Mesenchymal stem cell (in vitro differentiated cells and primary cell): ENCODE measurements around the gene OVCA2.

Source experiments
- DNase-seq: peaks from one replicate; pipeline ENCODE4 v3.0.0-alpha.2; 2013
- H2AFZ ChIP-seq: one replicate; pipeline ENCODE4 v1.6.1; 2013; ENCODE audit warnings: low read depth, mild to moderate bottlenecking, control low read depth, inconsistent platforms, low read length, moderate library complexity
- H2AK5ac ChIP-seq: 2 replicates; pipeline ENCODE4 v1.6.1; 2013; ENCODE audit warnings: low read length, moderate library complexity, mild to moderate bottlenecking, inconsistent platforms; ENCODE audit not compliant: severe bottlenecking
- H2BK120ac ChIP-seq: one replicate; pipeline ENCODE4 v1.6.1; 2013; ENCODE audit warnings: low read depth, mild to moderate bottlenecking, inconsistent platforms, low read length, moderate library complexity
- H2BK12ac ChIP-seq, 2 experiments: one replicate each; pipeline ENCODE4 v1.6.1; 2013; ENCODE audit warnings: inconsistent platforms in 2 of 2, low read length in 2 of 2, mild to moderate bottlenecking in 2 of 2, moderate library complexity in 2 of 2, control low read depth in 1 of 2
- H2BK15ac ChIP-seq: one replicate; pipeline ENCODE4 v1.6.1; 2013; ENCODE audit warnings: mild to moderate bottlenecking, low read depth, inconsistent platforms; ENCODE audit not compliant: poor library complexity, severe bottlenecking
- H2BK5ac ChIP-seq: 2 replicates; pipeline ENCODE4 v1.6.1; 2013; ENCODE audit warnings: low read depth, mild to moderate bottlenecking, low read length, control low read depth, inconsistent platforms; ENCODE audit not compliant: poor library complexity, severe bottlenecking
- H3K14ac ChIP-seq, 2 experiments: one replicate each; pipeline ENCODE4 v1.6.1; 2013; ENCODE audit warnings: inconsistent platforms in 2 of 2, low read length in 2 of 2, control low read depth in 1 of 2, mild to moderate bottlenecking in 1 of 2, moderate library complexity in 1 of 2
- H3K18ac ChIP-seq, 2 experiments: one replicate each; pipeline ENCODE4 v1.6.1; 2013; ENCODE audit warnings: inconsistent platforms in 2 of 2, low read length in 2 of 2, control low read depth in 1 of 2, low read depth in 1 of 2, mild to moderate bottlenecking in 1 of 2
- H3K23ac ChIP-seq, 2 experiments: one replicate each; pipeline ENCODE4 v1.6.1; 2013; ENCODE audit warnings: inconsistent platforms in 2 of 2, low read length in 2 of 2, mild to moderate bottlenecking in 2 of 2, moderate library complexity in 2 of 2, control low read depth in 1 of 2
- H3K27ac ChIP-seq: 2 replicates; pipeline ENCODE4 v1.5.1; 2013; ENCODE audit warnings: mild to moderate bottlenecking, moderate library complexity, low read length, control low read depth, inconsistent platforms; ENCODE audit not compliant: poor library complexity, severe bottlenecking
- H3K27me3 ChIP-seq, 2 experiments: 2 replicates each; pipeline versions ENCODE4 v1.6.1 to v1.7.0; 2013; ENCODE audit warnings: low read length in 2 of 2, mild to moderate bottlenecking in 2 of 2, moderate library complexity in 2 of 2, control low read depth in 1 of 2, inconsistent platforms in 1 of 2; ENCODE audit not compliant: control insufficient read depth in 1 of 2, insufficient read depth in 1 of 2
- H3K36me3 ChIP-seq, 2 experiments: 2 replicates each; pipeline versions ENCODE4 v1.6.1 to v1.7.0; 2013; ENCODE audit warnings: low read length in 2 of 2, control low read depth in 1 of 2, inconsistent platforms in 1 of 2, low read depth in 1 of 2, mild to moderate bottlenecking in 1 of 2; ENCODE audit not compliant: insufficient read depth in 2 of 2, control insufficient read depth in 1 of 2
- H3K4ac ChIP-seq, 2 experiments: one replicate each; pipeline ENCODE4 v1.6.1; 2013; ENCODE audit warnings: inconsistent platforms in 2 of 2, low read length in 2 of 2, mild to moderate bottlenecking in 2 of 2, moderate library complexity in 2 of 2, control low read depth in 1 of 2, low read depth in 1 of 2
- H3K4me1 ChIP-seq: 2 replicates; pipeline ENCODE4 v1.6.1; 2013; ENCODE audit warnings: low read depth, low read length, control low read depth; ENCODE audit not compliant: control insufficient read depth, insufficient read depth
- H3K4me2 ChIP-seq: 2 replicates; pipeline ENCODE4 v1.6.1; 2013; ENCODE audit warnings: low read length, mild to moderate bottlenecking, inconsistent platforms; ENCODE audit not compliant: poor library complexity, severe bottlenecking
- H3K4me3 ChIP-seq, 2 experiments: 2 replicates each; pipeline versions ENCODE4 v1.5.1 to v1.7.0; 2013; ENCODE audit warnings: low read length in 2 of 2, mild to moderate bottlenecking in 2 of 2, control low read depth in 1 of 2, low read depth in 1 of 2; ENCODE audit not compliant: insufficient read depth in 1 of 2
- H3K79me1 ChIP-seq: replicated peaks from 2 replicates; pipeline ENCODE4 v1.6.1; 2013; ENCODE audit warnings: mild to moderate bottlenecking, control low read depth, low read length, inconsistent platforms; ENCODE audit not compliant: poor library complexity, severe bottlenecking
- H3K9ac ChIP-seq: 2 replicates; pipeline ENCODE4 v1.7.0; 2013; ENCODE audit warnings: mild to moderate bottlenecking, low read length, moderate library complexity
- H3K9me3 ChIP-seq: 2 replicates; pipeline ENCODE4 v1.7.0; 2013; ENCODE audit warnings: mild to moderate bottlenecking, low read length; ENCODE audit not compliant: control insufficient read depth
- H4K8ac ChIP-seq: one replicate; pipeline ENCODE4 v1.6.1; 2013; ENCODE audit warnings: inconsistent platforms, mild to moderate bottlenecking, low read length, moderate library complexity
- H4K91ac ChIP-seq: one replicate; pipeline ENCODE4 v1.6.1; 2013; ENCODE audit warnings: mild to moderate bottlenecking, low read length, inconsistent platforms
- WGBS: methylation state at CpG from one replicate; pipeline ENCODE4 v1.1.7; 2013; ENCODE audit warnings: mixed read lengths; 5-methylcytosine and 5-hydroxymethylcytosine counted together

The OVCA2 gene

GRCh38 chr17:2048805-2049204, 7.0 kb downstream of the OVCA2 start:
- Histone ChIP-seq H3K23ac (no peak overlapping the region), H2BK12ac (no peak overlapping the region), H3K4me2 (peak overlapping the region; percentile 84), H3K14ac (no peak overlapping the region), H2BK120ac (no peak overlapping the region), H2BK5ac (no peak overlapping the region), H3K4ac (no peak overlapping the region), H3K9me3 (no peaks in the 10 kb centered on the region), H2AFZ (no peak overlapping the region), H4K91ac (no peak overlapping the region), H3K4me1 (peaks cover 32% of the 10 kb centered on the region), H2BK15ac (no peak overlapping the region), H3K27ac (no peak overlapping the region), H3K4me3 (peak overlapping the region in 1 of 2 experiments; percentile 85), H3K36me3 (peaks cover 8 to 10% of the 10 kb centered on the region in 2 experiments), H3K79me1 (peaks cover 13% of the 10 kb centered on the region), H3K9ac (peak overlapping the region; percentile 98), H4K8ac (no peak overlapping the region), H3K18ac (no peak overlapping the region), H3K27me3 (no peaks in the 10 kb centered on the region), H2AK5ac (no peak overlapping the region)
- WGBS, result 13% methylated on average over 4 of the region's 9 CpGs
- DNase-seq, result no peak

- Histone ChIP-seq H4K8ac (no peak overlapping the region), H2BK12ac (peak overlapping the region in 1 of 2 experiments; percentile 84), H3K4me2 (peak overlapping the region; percentile 98), H3K4me3 (peak overlapping the region; percentile 84 to 85), H3K23ac (no peak overlapping the region), H3K4ac (peak overlapping the region in 1 of 2 experiments; percentile 47), H3K9me3 (no peaks in the 10 kb centered on the region), H2BK5ac (no peak overlapping the region), H2AFZ (peak overlapping the region; percentile 94), H3K27me3 (no peaks in the 10 kb centered on the region), H2BK15ac (peak overlapping the region; percentile 23), H3K36me3 (peaks cover under 1 to 2% of the 10 kb centered on the region in 2 experiments), H3K9ac (peak overlapping the region; percentile 98), H2AK5ac (no peak overlapping the region), H2BK120ac (peak overlapping the region; percentile 19), H3K27ac (no peak overlapping the region), H3K18ac (peak overlapping the region in 1 of 2 experiments; percentile 93), H3K79me1 (peaks cover 11% of the 10 kb centered on the region), H3K14ac (peak overlapping the region in 1 of 2 experiments; percentile 26), H3K4me1 (peaks cover 36% of the 10 kb centered on the region), H4K91ac (no peak overlapping the region)
- DNase-seq, result peak; percentile 79
- 8% methylated on average over 53 of the region's 104 CpGs for WGBS
Observed at GRCh38 chr17:2049333-2050299, 7.8 kb downstream of the OVCA2 start.

GRCh38 chr17:2050300-2051060, 8.7 kb downstream of the OVCA2 start:
- Histone ChIP-seq H3K4ac (no peak overlapping the region), H3K14ac (no peak overlapping the region), H3K23ac (no peak overlapping the region), H3K18ac (peak overlapping the region in 1 of 2 experiments; percentile 40), H3K27me3 (no peaks in the 10 kb centered on the region), H3K4me2 (peak overlapping the region; percentile 98), H2BK5ac (no peak overlapping the region), H3K9ac (peak overlapping the region; percentile 53), H3K79me1 (peaks cover 5% of the 10 kb centered on the region), H3K9me3 (no peaks in the 10 kb centered on the region), H2AFZ (peak overlapping the region; percentile 71), H3K36me3 (no peaks in the 10 kb centered on the region), H2BK120ac (peak overlapping the region; percentile 19), H3K4me1 (peaks cover 37% of the 10 kb centered on the region), H3K27ac (no peak overlapping the region), H4K8ac (no peak overlapping the region), H3K4me3 (peak overlapping the region; percentile 63 to 84), H4K91ac (no peak overlapping the region), H2AK5ac (no peak overlapping the region), H2BK12ac (peak overlapping the region in 1 of 2 experiments; percentile 39), H2BK15ac (peak overlapping the region; percentile 7)
- peak; percentile 78 for DNase-seq
- WGBS, result 2% methylated on average over 51 of the region's 88 CpGs
